OCI-LY7 (cell line): ENCODE measurements around the gene PPFIA4. TPM values are rescaled to one million over a fixed set of nuclear protein-coding genes. Genes with fewer than 3 reads are reported as not detected.
A peak's percentile ranks its signal among the peaks of the same experiment; 100 is the strongest.

Experiments used
- BruUV-seq: library from RNA; stranded (reverse); fragments of 400-500 nt; replicated peaks from 2 replicates; lab custom pipeline; 2021; lab: Mats Ljungman, UMichigan
- CTCF ChIA-PET: fragments of 300-600 bp; sonication (Branson Sonifier 250); formaldehyde crosslinking; loops from one replicate; lab custom pipeline; 2022; ENCODE audit warnings: antibody characterized with exemption; ENCODE audit not compliant: unreplicated experiment; lab: Charles Lee
- POLR2A ChIA-PET: fragments of 300-600 bp; sonication (Branson Sonifier 250); formaldehyde crosslinking; loops from one replicate; lab custom pipeline; 2022; ENCODE audit warnings: antibody characterized with exemption; lab: Charles Lee
- DNase-seq: peaks from one replicate; pipeline ENCODE4 v3.0.0-alpha.2; 2015; ENCODE audit warnings: low spot score
- H2AFZ ChIP-seq: fragments of 200-600 bp; sonication (generic), shearing (Covaris generic); 2 replicates; pipeline ENCODE4 v1.6.1; 2014; ENCODE audit warnings: mild to moderate bottlenecking, antibody characterized with exemption, low read length, moderate library complexity
- H3K27ac ChIP-seq: fragments of 200-600 bp; sonication (generic); 2 replicates; pipeline ENCODE4 v1.5.1; 2014; ENCODE audit warnings: mixed run types, low read depth, mild to moderate bottlenecking, moderate library complexity, low read length, inconsistent platforms; ENCODE audit not compliant: poor library complexity, severe bottlenecking
- H3K36me3 ChIP-seq: fragments of 200-600 bp; sonication (generic); 2 replicates; pipeline ENCODE4 v1.6.1; 2014; ENCODE audit warnings: mild to moderate bottlenecking, antibody characterized with exemption, low read length, moderate library complexity, mixed read lengths; ENCODE audit not compliant: insufficient read depth
- H3K4me1 ChIP-seq: fragments of 200-600 bp; sonication (generic); 2 replicates; pipeline ENCODE4 v1.5.1; 2014; ENCODE audit warnings: mild to moderate bottlenecking, low read length; ENCODE audit not compliant: insufficient read depth, poor library complexity, severe bottlenecking
- H3K4me2 ChIP-seq: fragments of 200-600 bp; sonication (generic); 2 replicates; pipeline ENCODE4 v1.6.1; 2014; ENCODE audit warnings: mild to moderate bottlenecking, low read length
- H3K4me3 ChIP-seq: fragments of 200-600 bp; sonication (generic); 2 replicates; pipeline ENCODE4 v1.5.1; 2014; ENCODE audit warnings: mild to moderate bottlenecking, low read depth, low read length; ENCODE audit not compliant: poor library complexity, severe bottlenecking
- H3K79me2 ChIP-seq: fragments of 200-600 bp; sonication (generic); 2 replicates; pipeline ENCODE4 v1.6.1; 2016; ENCODE audit warnings: low read depth, mild to moderate bottlenecking, low read length, moderate library complexity, mixed read lengths; ENCODE audit not compliant: insufficient read depth
- H3K9me2 ChIP-seq: fragments of 200-600 bp; sonication (generic); 2 replicates; pipeline ENCODE4 v1.6.1; 2016; ENCODE audit warnings: mild to moderate bottlenecking, low read length, mixed read lengths; ENCODE audit not compliant: insufficient read depth
- H3K9me3 ChIP-seq: fragments of 200-600 bp; sonication (generic); 2 replicates; pipeline ENCODE4 v1.6.1; 2014; ENCODE audit warnings: mild to moderate bottlenecking, mixed run types, low read length, mixed read lengths
- H4K20me1 ChIP-seq: fragments of 200-600 bp; sonication (generic); 2 replicates; pipeline ENCODE4 v1.6.1; 2014; ENCODE audit warnings: mild to moderate bottlenecking, antibody characterized with exemption, low read length, moderate library complexity, mixed read lengths; ENCODE audit not compliant: insufficient read depth
- CTCF ChIP-seq: fragments of 200-600 bp; sonication (generic); conservative IDR thresholded peaks from 2 replicates; pipeline ENCODE4 v1.5.1; 2014; ENCODE audit warnings: mild to moderate bottlenecking, antibody characterized with exemption, low read length, moderate library complexity, mixed read lengths
- EZH2phosphoT487 ChIP-seq: fragments of 200-600 bp; sonication (generic); IDR thresholded peaks from 2 replicates; pipeline ENCODE4 v1.6.1; 2018; ENCODE audit warnings: low read depth, borderline replicate concordance, mild to moderate bottlenecking, mixed run types, antibody characterized with exemption, low read length, moderate library complexity, mixed read lengths
- intact Hi-C: fragments of 100-400 bp; cut with micrococcal nuclease; formaldehyde crosslinking; loops from one replicate; pipeline ENCODE4 v1.10.0; 2022; ENCODE audit not compliant: unreplicated experiment
- total RNA-seq, 2 experiments: library from RNA; depleted of rRNA in 1 of 2; stranded (reverse); fragments of >200 nt in 1 of 2; shearing (Covaris generic) in 1 of 2; gene quantifications; 2 replicates each; pipeline ENCODE4 v1.2.3, GENCODE V29; 2014 to 2022

PPFIA4 gene
- total RNA-seq, 2 experiments from 2014 or later: 0.03 to 2.7 TPM

DNA sequence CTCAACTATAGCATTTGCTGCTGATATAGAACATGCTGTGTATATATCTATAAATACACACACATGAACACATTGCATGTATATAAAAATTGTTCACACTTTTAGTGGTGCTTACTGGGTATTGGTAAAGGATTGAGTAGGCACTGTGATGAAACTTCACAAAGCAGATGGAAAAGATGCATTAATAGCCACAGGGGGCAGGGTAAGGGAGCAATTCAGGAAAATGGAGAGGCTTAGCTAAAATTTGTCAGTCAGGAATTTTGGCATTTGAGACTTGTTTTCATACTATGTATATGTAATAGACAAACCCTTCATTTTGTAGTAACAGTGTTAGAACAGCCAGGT, 633 bp upstream of the PPFIA4 start:
- Histone ChIP-seq H3K9me3 (no peaks in the 10 kb centered on the region), H3K79me2 (no peaks in the 10 kb centered on the region), H3K9me2 (no peaks in the 10 kb centered on the region), H3K27ac (no peak overlapping the region), H2AFZ (no peak overlapping the region), H3K4me1 (no peaks in the 10 kb centered on the region), H3K36me3 (peaks cover 50% of the 10 kb centered on the region), H4K20me1 (no peaks in the 10 kb centered on the region), H3K4me2 (no peak overlapping the region), H3K4me3 (no peak overlapping the region)
- BruUV-seq: no TSS peak
- intact Hi-C loops: no loop called here
- no peak for TF ChIP-seq EZH2phosphoT487
- no peak for TF ChIP-seq CTCF
- ChIA-PET POLR2A (interaction anchor here (0.6 kb wide), 1 partner anchor 18 kb away, joined by 3 read pairs; no protein-coding TSS in a partner anchor), CTCF (interaction anchor here (0.5 kb wide), 1 partner anchor 99 kb away, joined by 3 read pairs; no protein-coding TSS in a partner anchor)
- no peak for DNase-seq

DNA sequence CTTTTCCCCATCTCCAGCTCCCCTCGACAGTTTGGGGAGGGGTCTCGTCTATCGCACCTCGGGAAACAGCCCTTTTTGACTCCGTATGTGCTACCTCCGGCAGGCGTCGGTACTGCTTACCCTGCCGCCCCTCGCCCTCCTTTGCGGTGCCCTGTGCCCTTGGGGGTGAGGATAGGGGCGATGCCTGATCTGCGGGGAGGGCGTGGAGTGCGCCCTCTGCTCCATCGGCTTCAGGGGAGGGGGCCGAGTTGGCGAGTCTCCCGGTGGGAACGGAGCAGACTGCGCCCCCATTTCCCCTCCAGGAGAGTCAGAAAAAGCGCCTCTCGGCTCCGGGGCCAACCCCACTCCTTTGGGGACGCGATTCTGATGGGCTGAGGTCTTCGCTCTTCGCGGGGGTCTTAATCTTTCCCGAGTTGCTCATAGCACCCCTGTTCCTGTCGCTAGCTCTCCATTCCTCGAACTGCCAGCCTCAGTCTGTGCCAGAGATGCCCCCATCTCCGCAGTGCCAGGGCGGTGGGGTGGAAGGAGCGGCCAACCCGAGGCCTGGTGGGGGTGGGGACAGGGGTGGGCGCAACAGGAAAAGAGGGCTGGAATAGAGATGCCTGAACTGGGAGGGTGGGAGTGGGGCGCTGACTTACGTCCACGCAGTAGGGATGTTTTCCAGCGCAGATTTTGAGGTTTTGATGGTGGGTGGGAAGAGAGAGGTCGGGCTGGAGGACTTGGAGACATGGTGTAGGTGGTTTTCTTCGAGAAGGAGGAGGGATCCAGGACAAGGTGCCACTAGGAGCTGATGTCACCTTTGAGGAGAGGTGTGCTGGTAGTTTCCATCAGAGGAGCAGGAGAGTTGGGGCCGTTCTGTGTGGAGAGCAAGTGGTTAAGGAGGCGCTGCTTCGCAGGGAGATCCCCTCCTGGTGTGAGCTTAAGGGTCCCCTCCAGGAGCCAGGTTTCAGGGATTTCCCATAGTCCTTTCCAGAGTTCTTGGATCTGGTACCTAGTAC, 674 bp downstream of the PPFIA4 start:
- BruUV-seq: no TSS peak
- peaks cover 37% of the 10 kb centered on the region for H3K36me3 ChIP-seq
- peak overlapping the region; percentile 42; the same call in 1 of the 2 replicates for H3K4me2 ChIP-seq
- TF ChIP-seq CTCF (no peak), EZH2phosphoT487 (no peak)
- no peak overlapping the region for H3K27ac ChIP-seq
- H2AFZ ChIP-seq: no peak overlapping the region
- intact Hi-C loops: no loop called here
- H3K4me1 ChIP-seq: no peaks in the 10 kb centered on the region
- no peak for DNase-seq
- H3K9me2 ChIP-seq: no peaks in the 10 kb centered on the region
- no peaks in the 10 kb centered on the region for H4K20me1 ChIP-seq
- POLR2A ChIA-PET: interaction anchor here (0.5 to 0.6 kb wide), 2 partner anchors 40 to 49 kb away, joined by 3 to 4 read pairs; no protein-coding TSS in a partner anchor
- no peaks in the 10 kb centered on the region for H3K9me3 ChIP-seq
- no peaks in the 10 kb centered on the region for H3K79me2 ChIP-seq
- CTCF ChIA-PET: no interaction called here
- H3K4me3 ChIP-seq: no peak overlapping the region
